GM19372 (cell line): ENCODE measurements around the gene ERC2.

Experiments used
- ATAC-seq: cut with Tn5 transposase; IDR thresholded peaks from one replicate; pipeline ENCODE4 v1.9.1; 2021; ENCODE audit warnings: mild to moderate bottlenecking, low read depth, moderate library complexity; ENCODE audit not compliant: unreplicated experiment

The ERC2 gene

GRCh38 chr3:55782351-55782750 is 685.9 kb downstream of the ERC2 start:
- no peak for ATAC-seq

- ATAC-seq, result no peak
Measured at GRCh38 chr3:55780913-55781312, 687.4 kb downstream of the ERC2 start.

GRCh38 chr3:55779543-55779942 is 688.7 kb downstream of the ERC2 start:
- ATAC-seq, result no peak

GRCh38 chr3:55775366-55776154 is 692.7 kb downstream of the ERC2 start:
- ATAC-seq, result no peak

GRCh38 chr3:55774856-55775255 is 693.4 kb downstream of the ERC2 start:
- ATAC-seq, result no peak

GRCh38 chr3:55771503-55771902 is 696.8 kb downstream of the ERC2 start:
- ATAC-seq, result no peak

GRCh38 chr3:55770077-55770476 is 698.2 kb downstream of the ERC2 start:
- no peak for ATAC-seq

- no peak for ATAC-seq
Measured at GRCh38 chr3:55766753-55767152, 701.5 kb downstream of the ERC2 start.

- no peak for ATAC-seq
Measured at GRCh38 chr3:55765906-55766701, 702.2 kb downstream of the ERC2 start.

GRCh38 chr3:55765398-55765797 is 702.9 kb downstream of the ERC2 start:
- no peak for ATAC-seq

- no peak for ATAC-seq
Measured at GRCh38 chr3:55756976-55757375, 711.3 kb downstream of the ERC2 start.

- ATAC-seq, result no peak
Measured at GRCh38 chr3:55755516-55756205, 712.6 kb downstream of the ERC2 start.

- no peak for ATAC-seq
Measured at GRCh38 chr3:55752911-55753310, 715.4 kb downstream of the ERC2 start.

GRCh38 chr3:55751730-55752129 is 716.5 kb downstream of the ERC2 start:
- no peak for ATAC-seq

- no peak for ATAC-seq
Measured at GRCh38 chr3:55750525-55750924, 717.7 kb downstream of the ERC2 start.

- no peak for ATAC-seq
Measured at GRCh38 chr3:55749036-55749435, 719.2 kb downstream of the ERC2 start.

- no peak for ATAC-seq
Measured at GRCh38 chr3:55746808-55747413, 721.4 kb downstream of the ERC2 start.

GRCh38 chr3:55742832-55743136 is 725.5 kb downstream of the ERC2 start:
- no peak for ATAC-seq

- no peak for ATAC-seq
Measured at GRCh38 chr3:55742022-55742831, 726.0 kb downstream of the ERC2 start.

- ATAC-seq, result no peak
Measured at GRCh38 chr3:55737186-55737585, 731.1 kb downstream of the ERC2 start.
